Activated CD4-positive, alpha-beta memory T cell treated with anti-CD3 and anti-CD28 coated beads, Interleukin-2, amount 10 ng/mL, durations not matched to agents 7 days and 5 days (primary cell): ENCODE measurements around the gene AP2B1. TPM values are rescaled to one million over a fixed set of nuclear protein-coding genes. Genes with fewer than 3 reads are reported as not detected.

ENCODE experiments used
- CTCF ChIA-PET: fragments of 350-600 bp; sonication (Branson Sonifier 250); formaldehyde crosslinking; loops from one replicate; lab custom pipeline; 2021; ENCODE audit warnings: antibody characterized with exemption, inconsistent platforms; lab: Charles Lee
- POLR2A ChIA-PET: fragments of 350-600 bp; sonication (Branson Sonifier 250); formaldehyde crosslinking; loops from one replicate; lab custom pipeline; 2021; ENCODE audit warnings: antibody characterized with exemption; lab: Charles Lee
- DNase-seq: peaks from one replicate; pipeline ENCODE4 v3.0.0-alpha.2; 2020
- H3K27ac Mint-ChIP-seq: one replicate; pipeline ENCODE4 v1.8.0; 2021; ENCODE audit warnings: mild to moderate bottlenecking, mixed read lengths
- H3K27me3 Mint-ChIP-seq: one replicate; pipeline ENCODE4 v1.8.0; 2021; ENCODE audit warnings: mixed read lengths
- H3K36me3 Mint-ChIP-seq: one replicate; pipeline ENCODE4 v1.8.0; 2021; ENCODE audit warnings: low read depth, mixed read lengths
- H3K4me1 Mint-ChIP-seq: one replicate; pipeline ENCODE4 v1.8.0; 2021; ENCODE audit warnings: mixed read lengths
- H3K4me3 Mint-ChIP-seq: one replicate; pipeline ENCODE4 v1.8.0; 2021; ENCODE audit warnings: mild to moderate bottlenecking, mixed read lengths
- H3K9me3 Mint-ChIP-seq: one replicate; pipeline ENCODE4 v1.8.0; 2021; ENCODE audit warnings: mixed read lengths
- total RNA-seq, 2 experiments: library from RNA; stranded (reverse); gene quantifications; one replicate each; pipeline ENCODE4 v1.2.3, GENCODE V29; 2021

Gene AP2B1
- total RNA-seq, 2 experiments from 2014 or later: 196 to 203 TPM

- CTCF ChIA-PET: no interaction called here
Observed at GRCh38 chr17:35651467-35651866, 64.3 kb downstream of the AP2B1 start.

DNA sequence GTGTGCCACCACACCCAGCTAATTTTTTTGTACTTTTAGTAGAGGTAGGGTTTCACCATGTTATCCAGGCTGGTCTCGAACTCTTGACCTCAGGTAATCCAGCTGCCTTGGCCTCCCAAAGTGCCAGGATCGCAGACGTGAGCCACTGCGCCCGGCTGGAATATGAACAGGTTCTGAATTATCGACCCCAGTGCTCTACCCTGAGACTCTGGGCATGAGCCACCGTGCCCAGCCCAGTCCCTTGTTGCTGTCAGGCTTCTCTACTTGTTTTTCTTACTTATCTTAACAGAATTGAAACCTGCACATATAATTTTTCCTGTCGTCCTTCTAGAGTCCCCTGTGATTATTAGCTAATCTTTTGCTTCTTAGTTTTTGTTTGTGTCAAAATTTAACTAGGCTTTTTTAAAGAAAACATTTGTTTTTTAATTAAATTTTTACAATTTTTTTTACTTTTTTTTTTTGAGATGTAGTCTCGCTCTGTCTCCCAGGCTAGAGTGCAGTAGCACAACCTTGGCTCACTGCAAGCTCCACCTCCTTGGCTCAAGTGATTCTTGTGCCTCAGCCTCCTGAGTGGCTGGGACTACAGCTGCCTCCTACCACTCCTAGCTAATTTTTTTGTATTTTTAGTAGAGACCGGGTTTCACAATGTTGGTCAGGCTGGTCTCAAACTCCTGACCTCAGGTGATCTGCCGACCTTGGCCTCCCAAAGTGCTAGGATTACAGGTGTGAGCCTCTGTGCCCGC, 66.7 kb downstream of the AP2B1 start:
- Mint-ChIP-seq H3K9me3 (no peaks in the 10 kb centered on the region), H3K4me3 (no peak overlapping the region), H3K36me3 (peaks cover 48% of the 10 kb centered on the region), H3K27me3 (no peaks in the 10 kb centered on the region), H3K27ac (no peak overlapping the region), H3K4me1 (no peaks in the 10 kb centered on the region)
- ChIA-PET POLR2A (no interaction called here), CTCF (interaction anchor here (0.9 to 1.0 kb wide), 2 partner anchors 40 to 93 kb away, joined by 3 to 4 read pairs; no protein-coding TSS in a partner anchor)
- no peak for DNase-seq

More at GRCh38 chr17:35651467-35651866, 64.3 kb downstream of the AP2B1 start:
- DNase-seq: no peak
- H3K4me1 Mint-ChIP-seq: no peaks in the 10 kb centered on the region
- no peak overlapping the region for H3K4me3 Mint-ChIP-seq
- POLR2A ChIA-PET: no interaction called here
- no peaks in the 10 kb centered on the region for H3K27me3 Mint-ChIP-seq
- no peak overlapping the region for H3K27ac Mint-ChIP-seq
- peaks cover 42% of the 10 kb centered on the region for H3K36me3 Mint-ChIP-seq
- H3K9me3 Mint-ChIP-seq: no peaks in the 10 kb centered on the region

- H3K9me3 Mint-ChIP-seq: no peaks in the 10 kb centered on the region
- H3K27me3 Mint-ChIP-seq: no peaks in the 10 kb centered on the region
- no peak overlapping the region for H3K27ac Mint-ChIP-seq
- ChIA-PET POLR2A (no interaction called here), CTCF (no interaction called here)
- H3K4me3 Mint-ChIP-seq: no peak overlapping the region
- DNase-seq: no peak
- peaks cover 53% of the 10 kb centered on the region for H3K36me3 Mint-ChIP-seq
- no peaks in the 10 kb centered on the region for H3K4me1 Mint-ChIP-seq
Observed at GRCh38 chr17:35655303-35655702, 68.2 kb downstream of the AP2B1 start.

- Mint-ChIP-seq H3K36me3 (peaks cover 55% of the 10 kb centered on the region), H3K4me1 (no peaks in the 10 kb centered on the region), H3K9me3 (no peaks in the 10 kb centered on the region), H3K27ac (no peak overlapping the region), H3K27me3 (no peaks in the 10 kb centered on the region), H3K4me3 (no peak overlapping the region)
- no peak for DNase-seq
- POLR2A ChIA-PET: no interaction called here
- CTCF ChIA-PET: no interaction called here
Observed at GRCh38 chr17:35660902-35661301, 73.8 kb downstream of the AP2B1 start.

DNA sequence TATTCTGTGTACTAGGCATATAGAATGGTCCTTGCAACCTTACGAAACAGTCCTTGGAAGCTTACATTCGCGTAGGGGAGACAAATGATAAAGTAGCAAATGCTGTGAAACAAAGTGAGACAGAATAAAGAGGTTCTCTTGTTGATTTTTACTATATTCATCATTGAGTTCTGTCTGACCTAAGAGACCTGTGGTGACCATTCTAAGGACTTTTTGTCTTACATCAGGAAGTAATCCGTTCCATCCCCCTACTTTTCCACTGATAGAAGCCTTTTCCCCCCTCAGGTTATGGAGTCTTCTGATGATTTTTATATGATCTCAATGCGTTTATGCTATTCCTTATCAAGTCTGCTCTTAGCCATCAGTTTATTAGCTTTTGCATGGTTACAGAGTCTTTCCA, 77.6 kb downstream of the AP2B1 start:
- Mint-ChIP-seq H3K36me3 (peaks cover 43% of the 10 kb centered on the region), H3K4me3 (no peak overlapping the region), H3K4me1 (no peaks in the 10 kb centered on the region), H3K27me3 (no peaks in the 10 kb centered on the region), H3K9me3 (no peaks in the 10 kb centered on the region), H3K27ac (no peak overlapping the region)
- no peak for DNase-seq
- ChIA-PET CTCF (interaction anchor here (0.9 kb wide), 1 partner anchor 16 kb away, joined by 4 read pairs; no protein-coding TSS in a partner anchor), POLR2A (no interaction called here)

DNA sequence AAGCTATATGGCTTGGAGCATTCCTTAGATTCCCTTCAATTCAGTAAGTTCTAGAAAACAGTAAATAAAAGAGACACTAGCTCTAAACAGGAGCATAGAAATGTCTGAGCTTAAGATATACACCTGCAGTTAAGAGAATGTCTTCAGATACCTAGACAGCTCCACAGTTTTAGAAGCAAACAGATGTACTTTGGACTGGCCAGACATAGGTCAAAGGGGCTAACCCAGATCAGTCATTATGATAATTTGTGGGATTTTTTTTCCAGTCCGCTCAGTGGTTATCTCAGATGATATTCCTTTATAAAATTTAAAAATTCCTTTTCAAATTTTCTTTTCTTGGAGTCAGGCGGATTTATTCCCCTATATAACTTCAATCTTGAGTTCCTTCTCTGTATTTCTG, 78.5 kb downstream of the AP2B1 start:
- Mint-ChIP-seq H3K36me3 (peaks cover 49% of the 10 kb centered on the region), H3K9me3 (no peaks in the 10 kb centered on the region), H3K27me3 (no peaks in the 10 kb centered on the region), H3K27ac (no peak overlapping the region), H3K4me1 (no peaks in the 10 kb centered on the region), H3K4me3 (no peak overlapping the region)
- ChIA-PET CTCF (interaction anchor here (0.9 to 1.3 kb wide), 2 partner anchors 15 to 57 kb away, joined by 3 to 4 read pairs; no protein-coding TSS in a partner anchor), POLR2A (no interaction called here)
- no peak for DNase-seq

GRCh38 chr17:35666070-35666469, 78.9 kb downstream of the AP2B1 start:
- Mint-ChIP-seq H3K4me3 (no peak overlapping the region), H3K27ac (no peak overlapping the region), H3K27me3 (no peaks in the 10 kb centered on the region), H3K36me3 (peaks cover 48% of the 10 kb centered on the region), H3K9me3 (no peaks in the 10 kb centered on the region), H3K4me1 (no peaks in the 10 kb centered on the region)
- no peak for DNase-seq
- CTCF ChIA-PET: interaction anchor here (1.3 kb wide), 1 partner anchor 57 kb away, joined by 3 read pairs; no protein-coding TSS in a partner anchor
- POLR2A ChIA-PET: no interaction called here

GRCh38 chr17:35666967-35667532, 79.9 kb downstream of the AP2B1 start:
- Mint-ChIP-seq H3K27me3 (no peaks in the 10 kb centered on the region), H3K36me3 (peaks cover 55% of the 10 kb centered on the region), H3K4me1 (no peaks in the 10 kb centered on the region), H3K9me3 (no peaks in the 10 kb centered on the region), H3K4me3 (no peak overlapping the region), H3K27ac (no peak overlapping the region)
- no peak for DNase-seq
- ChIA-PET POLR2A (no interaction called here), CTCF (interaction anchor here (1.6 kb wide), 1 partner anchor 97 kb away, joined by 5 read pairs; no protein-coding TSS in a partner anchor)

- Mint-ChIP-seq H3K27me3 (no peaks in the 10 kb centered on the region), H3K27ac (no peak overlapping the region), H3K36me3 (peaks cover 52% of the 10 kb centered on the region), H3K4me1 (no peaks in the 10 kb centered on the region), H3K4me3 (no peak overlapping the region), H3K9me3 (no peaks in the 10 kb centered on the region)
- ChIA-PET POLR2A (no interaction called here), CTCF (no interaction called here)
- no peak for DNase-seq
Observed at GRCh38 chr17:35668802-35669201, 81.7 kb downstream of the AP2B1 start.

- DNase-seq: no peak
- Mint-ChIP-seq H3K4me1 (peaks cover 15% of the 10 kb centered on the region), H3K36me3 (peaks cover 66% of the 10 kb centered on the region), H3K27me3 (no peaks in the 10 kb centered on the region), H3K9me3 (no peaks in the 10 kb centered on the region), H3K4me3 (no peak overlapping the region), H3K27ac (no peak overlapping the region)
- ChIA-PET CTCF (no interaction called here), POLR2A (no interaction called here)
Observed at GRCh38 chr17:35674552-35674951, 87.4 kb downstream of the AP2B1 start.

DNA sequence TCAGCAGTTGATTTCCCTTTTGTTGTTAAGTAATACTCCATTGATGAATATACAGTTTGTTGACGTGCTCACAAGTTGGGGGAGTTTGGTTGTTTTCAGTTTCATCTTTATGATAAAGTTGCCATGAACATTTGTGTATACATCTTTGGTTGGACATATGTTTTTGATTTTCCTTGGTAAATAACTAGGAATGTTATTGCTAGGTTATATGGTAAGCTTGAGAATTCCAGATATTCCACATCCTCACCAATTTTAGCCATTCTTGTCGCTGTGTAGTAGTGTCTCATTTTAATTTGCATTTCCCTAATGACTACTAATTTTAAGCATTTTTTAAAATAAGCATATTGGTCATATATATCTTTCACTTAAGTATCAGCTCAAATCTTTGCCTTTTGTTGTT, 89.3 kb downstream of the AP2B1 start:
- H3K36me3 Mint-ChIP-seq: peaks cover 60% of the 10 kb centered on the region

DNA sequence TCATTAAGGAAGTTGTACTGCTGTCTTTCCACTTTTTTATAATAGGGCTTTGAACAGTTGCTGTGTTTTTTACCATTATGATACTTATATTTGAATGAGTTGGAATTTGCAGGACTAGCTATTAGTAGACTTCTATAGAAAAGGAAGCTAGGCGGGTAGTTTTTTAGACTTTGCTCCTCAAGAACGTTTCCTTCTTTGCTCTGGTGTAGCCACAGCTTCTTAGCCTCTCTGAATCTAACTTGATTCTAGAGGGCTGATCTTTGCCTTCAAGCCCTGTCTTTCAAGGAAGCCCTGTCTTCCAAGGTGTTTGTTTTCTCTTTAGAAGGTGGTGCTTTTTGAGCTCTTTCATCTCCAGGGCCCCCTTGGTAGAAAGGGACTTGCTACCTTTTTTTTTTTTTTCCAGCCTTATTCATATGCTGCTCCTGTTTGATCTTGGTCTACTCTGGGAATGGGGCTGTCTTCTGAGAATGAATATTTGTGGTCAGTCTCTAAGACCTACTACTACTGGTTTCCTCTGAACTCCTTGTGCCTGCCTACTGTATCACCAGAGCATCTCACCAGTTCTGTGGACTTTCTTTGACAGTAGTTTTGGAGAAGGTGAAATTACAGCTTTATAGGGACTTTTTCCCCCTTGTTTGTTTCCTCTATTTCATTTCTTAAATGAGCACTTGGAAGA, 92.0 kb downstream of the AP2B1 start:
- peaks cover 56% of the 10 kb centered on the region for H3K36me3 Mint-ChIP-seq
- CTCF ChIA-PET: interaction anchor here (0.8 to 1.8 kb wide), 2 partner anchors 8 to 66 kb away, joined by 3 to 6 read pairs; no protein-coding TSS in a partner anchor
- H3K9me3 Mint-ChIP-seq: no peaks in the 10 kb centered on the region
- H3K27ac Mint-ChIP-seq: no peak overlapping the region
- peaks cover 19% of the 10 kb centered on the region for H3K4me1 Mint-ChIP-seq
- POLR2A ChIA-PET: no interaction called here
- H3K27me3 Mint-ChIP-seq: no peaks in the 10 kb centered on the region
- no peak for DNase-seq
- H3K4me3 Mint-ChIP-seq: no peak overlapping the region

More for the DNA sequence above, 89.3 kb downstream of the AP2B1 start:
- H3K27ac Mint-ChIP-seq: no peak overlapping the region
- no peaks in the 10 kb centered on the region for H3K27me3 Mint-ChIP-seq
- H3K4me3 Mint-ChIP-seq: no peak overlapping the region
- POLR2A ChIA-PET: no interaction called here
- peaks cover 19% of the 10 kb centered on the region for H3K4me1 Mint-ChIP-seq
- CTCF ChIA-PET: no interaction called here
- no peak for DNase-seq
- H3K9me3 Mint-ChIP-seq: no peaks in the 10 kb centered on the region

DNA sequence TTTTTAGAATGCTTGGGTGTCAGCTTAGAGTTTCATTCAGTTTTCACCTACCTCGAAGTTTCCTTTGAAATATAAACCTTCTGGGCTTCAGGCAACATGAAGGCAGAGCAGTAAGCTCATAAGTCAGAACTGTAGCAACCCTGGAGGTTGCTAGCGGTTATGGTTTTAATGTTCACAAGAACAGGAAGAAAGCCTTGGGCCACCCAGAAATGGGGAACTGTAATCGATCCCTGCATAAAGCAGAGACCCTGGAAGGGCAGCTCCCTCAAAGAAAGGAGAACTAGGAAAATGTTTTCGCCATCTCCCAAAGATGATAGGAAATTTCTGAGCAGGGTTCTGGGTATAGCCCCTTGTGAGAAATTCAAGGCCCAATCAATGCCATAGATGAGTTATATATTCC, 96.5 kb downstream of the AP2B1 start:
- peaks cover 14% of the 10 kb centered on the region for H3K4me1 Mint-ChIP-seq
- DNase-seq: no peak
- H3K36me3 Mint-ChIP-seq: peaks cover 58% of the 10 kb centered on the region
- no peak overlapping the region for H3K4me3 Mint-ChIP-seq
- POLR2A ChIA-PET: no interaction called here
- no peaks in the 10 kb centered on the region for H3K9me3 Mint-ChIP-seq
- CTCF ChIA-PET: interaction anchor here (1.2 kb wide), 1 partner anchor 81 kb away, joined by 4 read pairs; no protein-coding TSS in a partner anchor
- no peak overlapping the region for H3K27ac Mint-ChIP-seq
- H3K27me3 Mint-ChIP-seq: no peaks in the 10 kb centered on the region
